Natural killer cell (primary cell): ENCODE measurements around the gene HOXA6. TPM values are rescaled to one million over a fixed set of nuclear protein-coding genes. Genes with fewer than 3 reads are reported as not detected.

ENCODE experiments used
- ATAC-seq, 3 donors: fragments of 150-1000 bp in 2 of 3; fragments of 200-7000 bp in 1 of 3; cut with Tn5 transposase; 1 replicate in 1 of 3; 2 replicates in 2 of 3; pipeline ENCODE4 v1.10.0; 2021; ENCODE audit warnings: mild to moderate bottlenecking in 2 of 3, moderate library complexity in 2 of 3
- DNase-seq, 2 donors: peaks; one replicate each; pipeline versions ENCODE4 v3.0.0 to v3.0.0-alpha.2; 2013 to 2021; ENCODE audit warnings: mixed read lengths in 1 of 2
- H3K27ac ChIP-seq: one replicate; pipeline ENCODE4 v1.5.1; 2013; ENCODE audit warnings: mild to moderate bottlenecking, low read length
- H3K27me3 ChIP-seq: one replicate; pipeline ENCODE4 v1.6.1; 2013; ENCODE audit warnings: low read length; ENCODE audit not compliant: control insufficient read depth, insufficient read depth
- H3K36me3 ChIP-seq: one replicate; pipeline ENCODE4 v1.6.1; 2013; ENCODE audit warnings: low read length; ENCODE audit not compliant: control insufficient read depth, insufficient read depth
- H3K4me1 ChIP-seq: one replicate; pipeline ENCODE4 v1.6.1; 2013; ENCODE audit warnings: low read length; ENCODE audit not compliant: control insufficient read depth, insufficient read depth
- H3K4me3 ChIP-seq: one replicate; pipeline ENCODE4 v1.5.1; 2013; ENCODE audit warnings: low read length
- H3K9me3 ChIP-seq: one replicate; pipeline ENCODE4 v1.6.1; 2013; ENCODE audit warnings: low read length; ENCODE audit not compliant: control insufficient read depth, insufficient read depth
- H3K27ac Mint-ChIP-seq, 2 donors: one replicate each; pipeline ENCODE4 v1.8.0; 2022; ENCODE audit warnings: mild to moderate bottlenecking in 2 of 2, mixed read lengths in 2 of 2, moderate library complexity in 1 of 2
- H3K27me3 Mint-ChIP-seq, 2 donors: one replicate each; pipeline ENCODE4 v1.8.0; 2022; ENCODE audit warnings: low read depth in 2 of 2, mixed read lengths in 2 of 2
- H3K36me3 Mint-ChIP-seq: one replicate; pipeline ENCODE4 v1.8.0; 2022; ENCODE audit warnings: mixed read lengths
- H3K4me1 Mint-ChIP-seq, 2 donors: one replicate each; pipeline ENCODE4 v1.8.0; 2022; ENCODE audit warnings: mixed read lengths in 2 of 2
- H3K4me3 Mint-ChIP-seq: one replicate; pipeline ENCODE4 v1.8.0; 2022; ENCODE audit warnings: mild to moderate bottlenecking, moderate library complexity, mixed read lengths
- H3K9me3 Mint-ChIP-seq, 2 donors: one replicate each; pipeline ENCODE4 v1.8.0; 2022; ENCODE audit warnings: mixed read lengths in 2 of 2
- WGBS: methylation state at CpG from one replicate; pipeline ENCODE4 v1.1.7; 2013; ENCODE audit warnings: missing lambda C conversion rate; ENCODE audit not compliant: insufficient coverage; 5-methylcytosine and 5-hydroxymethylcytosine counted together
- intact Hi-C: fragments of 100-400 bp; cut with micrococcal nuclease; formaldehyde crosslinking; loops from one replicate; pipeline ENCODE4 v1.14.2; 2022
- total RNA-seq, 4 donors: library from RNA; stranded (reverse); fragments of 120-200 nt in 1 of 4; gene quantifications; one replicate each; pipeline versions ENCODE4 v1.2.3 to v1.2.4, GENCODE V29; 2013 to 2022
- TF ChIP-seq, protein P1 (sequence below): fragments of 200-600 bp; IDR thresholded peaks from one replicate; pipeline ENCODE4 v1.8.0; 2022; ENCODE audit warnings: antibody characterized with exemption

HOXA6 gene
- total RNA-seq, 3 donors from 2014 or later (not counting 1 experiment from before 2014, with no cell fraction given) = 0.28 to 0.65 (median 0.43) TPM

GRCh38 chr7:27121684-27122076, 25.9 kb downstream of the HOXA6 start:
- intact Hi-C loops = no loop called here
- H3K4me3 ChIP-seq = no peak overlapping the region
- H3K36me3 ChIP-seq = no peaks in the 10 kb centered on the region
- no peaks in the 10 kb centered on the region for H3K9me3 ChIP-seq
- no peak overlapping the region for H3K4me3 Mint-ChIP-seq
- no peaks in the 10 kb centered on the region for H3K36me3 Mint-ChIP-seq
- H3K27me3 Mint-ChIP-seq = peaks cover 11 to 17% of the 10 kb centered on the region in 2 donors
- WGBS = 96% methylated on average over 7 of the region's 7 CpGs
- DNase-seq (no peak), ATAC-seq (no peak)
- H3K4me1 Mint-ChIP-seq = no peaks in the 10 kb centered on the region
- H3K27ac ChIP-seq = no peak overlapping the region
- H3K27me3 ChIP-seq = no peaks in the 10 kb centered on the region
- H3K9me3 Mint-ChIP-seq = no peaks in the 10 kb centered on the region
- TF ChIP-seq, protein P1, sequence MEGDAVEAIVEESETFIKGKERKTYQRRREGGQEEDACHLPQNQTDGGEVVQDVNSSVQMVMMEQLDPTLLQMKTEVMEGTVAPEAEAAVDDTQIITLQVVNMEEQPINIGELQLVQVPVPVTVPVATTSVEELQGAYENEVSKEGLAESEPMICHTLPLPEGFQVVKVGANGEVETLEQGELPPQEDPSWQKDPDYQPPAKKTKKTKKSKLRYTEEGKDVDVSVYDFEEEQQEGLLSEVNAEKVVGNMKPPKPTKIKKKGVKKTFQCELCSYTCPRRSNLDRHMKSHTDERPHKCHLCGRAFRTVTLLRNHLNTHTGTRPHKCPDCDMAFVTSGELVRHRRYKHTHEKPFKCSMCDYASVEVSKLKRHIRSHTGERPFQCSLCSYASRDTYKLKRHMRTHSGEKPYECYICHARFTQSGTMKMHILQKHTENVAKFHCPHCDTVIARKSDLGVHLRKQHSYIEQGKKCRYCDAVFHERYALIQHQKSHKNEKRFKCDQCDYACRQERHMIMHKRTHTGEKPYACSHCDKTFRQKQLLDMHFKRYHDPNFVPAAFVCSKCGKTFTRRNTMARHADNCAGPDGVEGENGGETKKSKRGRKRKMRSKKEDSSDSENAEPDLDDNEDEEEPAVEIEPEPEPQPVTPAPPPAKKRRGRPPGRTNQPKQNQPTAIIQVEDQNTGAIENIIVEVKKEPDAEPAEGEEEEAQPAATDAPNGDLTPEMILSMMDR = no peak
- H3K4me1 ChIP-seq = no peaks in the 10 kb centered on the region
- H3K27ac Mint-ChIP-seq = no peak overlapping the region

- ATAC-seq = no peak
- H3K27me3 Mint-ChIP-seq = peaks cover 0 to 9% of the 10 kb centered on the region in 2 donors
- Histone ChIP-seq H3K9me3 (no peaks in the 10 kb centered on the region), H3K27me3 (no peaks in the 10 kb centered on the region), H3K27ac (no peak overlapping the region), H3K4me3 (no peak overlapping the region), H3K4me1 (no peaks in the 10 kb centered on the region), H3K36me3 (no peaks in the 10 kb centered on the region)
- TF ChIP-seq, protein P1 = no peak
- intact Hi-C loops = no loop called here
- no peaks in the 10 kb centered on the region for H3K4me1 Mint-ChIP-seq
- no peak for DNase-seq
- H3K9me3 Mint-ChIP-seq = no peaks in the 10 kb centered on the region
- 70% methylated on average over 1 of the region's 1 CpG for WGBS
- no peak overlapping the region for H3K27ac Mint-ChIP-seq
- no peak overlapping the region for H3K4me3 Mint-ChIP-seq
- no peaks in the 10 kb centered on the region for H3K36me3 Mint-ChIP-seq
Measured at GRCh38 chr7:27119412-27119911, 28.1 kb downstream of the HOXA6 start.

- Histone ChIP-seq H3K36me3 (no peaks in the 10 kb centered on the region), H3K4me1 (no peaks in the 10 kb centered on the region), H3K9me3 (no peaks in the 10 kb centered on the region), H3K27me3 (no peaks in the 10 kb centered on the region), H3K27ac (no peak overlapping the region), H3K4me3 (no peak overlapping the region)
- no peaks in the 10 kb centered on the region for H3K36me3 Mint-ChIP-seq
- TF ChIP-seq, protein P1 = no peak
- H3K27ac Mint-ChIP-seq = no peak overlapping the region
- intact Hi-C loops = no loop called here
- H3K4me1 Mint-ChIP-seq = no peaks in the 10 kb centered on the region
- no peak overlapping the region for H3K4me3 Mint-ChIP-seq
- peaks cover 0 to 4% of the 10 kb centered on the region in 2 donors for H3K27me3 Mint-ChIP-seq
- WGBS = 87% methylated on average over 2 of the region's 3 CpGs
- DNase-seq (no peak), ATAC-seq (no peak)
- H3K9me3 Mint-ChIP-seq = no peaks in the 10 kb centered on the region
Measured at GRCh38 chr7:27118580-27118979, 29.0 kb downstream of the HOXA6 start.

- TF ChIP-seq, protein P1 = no peak
- H3K9me3 Mint-ChIP-seq = no peaks in the 10 kb centered on the region
- no peak overlapping the region for H3K27ac ChIP-seq
- peaks cover 0 to 4% of the 10 kb centered on the region in 2 donors for H3K27me3 Mint-ChIP-seq
- 91% methylated on average over 19 of the region's 19 CpGs for WGBS
- intact Hi-C loops = no loop called here
- no peaks in the 10 kb centered on the region for H3K36me3 ChIP-seq
- no peak overlapping the region for H3K4me3 Mint-ChIP-seq
- H3K4me1 ChIP-seq = no peaks in the 10 kb centered on the region
- ATAC-seq (no peak), DNase-seq (no peak)
- H3K4me1 Mint-ChIP-seq = no peaks in the 10 kb centered on the region
- no peaks in the 10 kb centered on the region for H3K27me3 ChIP-seq
- no peak overlapping the region for H3K27ac Mint-ChIP-seq
- no peak overlapping the region for H3K4me3 ChIP-seq
- H3K36me3 Mint-ChIP-seq = no peaks in the 10 kb centered on the region
- H3K9me3 ChIP-seq = no peaks in the 10 kb centered on the region
Measured at GRCh38 chr7:27117887-27118491, 29.6 kb downstream of the HOXA6 start.
